ENCODE results near the gene SIGLEC12.

SIGLEC12 gene

GRCh38 chr19:51478381-51479234 is 23.0 kb downstream of the SIGLEC12 start, which contains the start of gene CEACAM18:
Gene CEACAM18, plus strand, starts transcription at chr19:51478539.
- Histone ChIP-seq H3K27me3 (ENCODE audit: insufficient read depth, low read length) (peaks cover 4% of the 10 kb centered on the region; the same call in 1 of the 2 replicates), H3K4me3 (ENCODE audit: low read depth, low read length, poor library complexity, severe bottlenecking) (no peak within 1 kb of the TSS), H2AFZ (ENCODE audit: low read length) (no peak within 1 kb of the TSS), H4K20me1 (ENCODE audit: insufficient read depth, low read length) (no peaks in the 10 kb centered on the region), H3K36me3 (ENCODE audit: insufficient read depth, low read length) (no peaks in the 10 kb centered on the region), H3K4me2 (ENCODE audit: low read length) (no peak within 1 kb of the TSS), H3K4me1 (ENCODE audit: insufficient read depth, low read length, severe bottlenecking) (no peaks in the 10 kb centered on the region), H3F3A (ENCODE audit: insufficient read depth, low read length) (no peaks in the 10 kb centered on the region), H3K9ac (ENCODE audit: low read length) (no peak within 1 kb of the TSS), H3K9me2 (ENCODE audit: low read depth, low read length) (no peaks in the 10 kb centered on the region), H3K27ac (ENCODE audit: low read depth, low read length, poor library complexity, severe bottlenecking) (no peak within 1 kb of the TSS), H3K9me3 (ENCODE audit: low read length) (no peaks in the 10 kb centered on the region), H3K79me2 (ENCODE audit: insufficient read depth, low read length) (no peaks in the 10 kb centered on the region)
- TF ChIP-seq, protein P1, sequence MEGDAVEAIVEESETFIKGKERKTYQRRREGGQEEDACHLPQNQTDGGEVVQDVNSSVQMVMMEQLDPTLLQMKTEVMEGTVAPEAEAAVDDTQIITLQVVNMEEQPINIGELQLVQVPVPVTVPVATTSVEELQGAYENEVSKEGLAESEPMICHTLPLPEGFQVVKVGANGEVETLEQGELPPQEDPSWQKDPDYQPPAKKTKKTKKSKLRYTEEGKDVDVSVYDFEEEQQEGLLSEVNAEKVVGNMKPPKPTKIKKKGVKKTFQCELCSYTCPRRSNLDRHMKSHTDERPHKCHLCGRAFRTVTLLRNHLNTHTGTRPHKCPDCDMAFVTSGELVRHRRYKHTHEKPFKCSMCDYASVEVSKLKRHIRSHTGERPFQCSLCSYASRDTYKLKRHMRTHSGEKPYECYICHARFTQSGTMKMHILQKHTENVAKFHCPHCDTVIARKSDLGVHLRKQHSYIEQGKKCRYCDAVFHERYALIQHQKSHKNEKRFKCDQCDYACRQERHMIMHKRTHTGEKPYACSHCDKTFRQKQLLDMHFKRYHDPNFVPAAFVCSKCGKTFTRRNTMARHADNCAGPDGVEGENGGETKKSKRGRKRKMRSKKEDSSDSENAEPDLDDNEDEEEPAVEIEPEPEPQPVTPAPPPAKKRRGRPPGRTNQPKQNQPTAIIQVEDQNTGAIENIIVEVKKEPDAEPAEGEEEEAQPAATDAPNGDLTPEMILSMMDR (IDR thresholded peaks at IDR 0.05; ENCODE audit: low read length), result no peak
- TF ChIP-seq EZH2 (IDR thresholded peaks at IDR 0.05; ENCODE audit: borderline replicate concordance, low read length), result no peak

GRCh38 chr19:51477344-51477743 is 24.3 kb downstream of the SIGLEC12 start:
- peaks cover 4% of the 10 kb centered on the region; the same call in 1 of the 2 replicates for H3K27me3 ChIP-seq (ENCODE audit: insufficient read depth, low read length)
- no peaks in the 10 kb centered on the region for H3K9me3 ChIP-seq (ENCODE audit: low read length)

DNA sequence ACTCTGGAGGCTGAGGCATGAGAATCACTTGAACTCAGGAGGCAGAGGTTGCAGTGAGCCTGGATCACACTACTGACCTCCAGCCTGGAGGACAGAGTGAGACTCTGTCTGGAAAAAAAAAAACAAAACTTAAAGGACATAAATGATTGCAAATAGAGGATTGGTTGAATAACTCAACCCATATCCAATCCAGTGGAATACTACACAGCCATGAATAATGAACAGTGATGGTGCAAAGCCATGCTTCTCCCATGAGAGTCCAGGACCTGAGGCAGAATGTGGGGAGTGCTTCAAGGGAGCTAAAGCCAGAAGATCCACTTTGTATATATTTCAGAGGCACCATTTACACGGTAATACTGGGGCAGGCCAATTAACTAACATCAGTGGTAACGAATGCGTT is 25.4 kb downstream of the SIGLEC12 start:
- no peaks in the 10 kb centered on the region for H3K36me3 ChIP-seq (ENCODE audit: insufficient read depth, low read length)
- no peaks in the 10 kb centered on the region for H3K4me1 ChIP-seq (ENCODE audit: insufficient read depth, low read length, severe bottlenecking)
- H3K27ac ChIP-seq (ENCODE audit: low read depth, low read length, poor library complexity, severe bottlenecking), result no peak overlapping the region
- H3K4me3 ChIP-seq (ENCODE audit: low read depth, low read length, poor library complexity, severe bottlenecking), result no peak overlapping the region
- TF ChIP-seq EZH2 (IDR thresholded peaks at IDR 0.05; ENCODE audit: borderline replicate concordance, low read length), result no peak
- TF ChIP-seq, protein P1 (IDR thresholded peaks at IDR 0.05; ENCODE audit: low read length), result no peak
- no peak overlapping the region for H3K9ac ChIP-seq (ENCODE audit: low read length)
- no peaks in the 10 kb centered on the region for H4K20me1 ChIP-seq (ENCODE audit: insufficient read depth, low read length)
- H3K9me2 ChIP-seq (ENCODE audit: low read depth, low read length), result no peaks in the 10 kb centered on the region
- no peak overlapping the region for H2AFZ ChIP-seq (ENCODE audit: low read length)
- H3K4me2 ChIP-seq (ENCODE audit: low read length), result no peak overlapping the region
- H3K79me2 ChIP-seq (ENCODE audit: insufficient read depth, low read length), result no peaks in the 10 kb centered on the region
- no peaks in the 10 kb centered on the region for H3F3A ChIP-seq (ENCODE audit: insufficient read depth, low read length)
- peaks cover 4% of the 10 kb centered on the region; the same call in 1 of the 2 replicates for H3K27me3 ChIP-seq (ENCODE audit: insufficient read depth, low read length)
- no peaks in the 10 kb centered on the region for H3K9me3 ChIP-seq (ENCODE audit: low read length)

More at GRCh38 chr19:51477344-51477743, 24.3 kb downstream of the SIGLEC12 start:
- no peaks in the 10 kb centered on the region for H4K20me1 ChIP-seq (ENCODE audit: insufficient read depth, low read length)
- H3K9ac ChIP-seq (ENCODE audit: low read length), result no peak overlapping the region
- TF ChIP-seq EZH2 (IDR thresholded peaks at IDR 0.05; ENCODE audit: borderline replicate concordance, low read length), result no peak
- TF ChIP-seq, protein P1 (IDR thresholded peaks at IDR 0.05; ENCODE audit: low read length), result no peak
- H3K4me3 ChIP-seq (ENCODE audit: low read depth, low read length, poor library complexity, severe bottlenecking), result no peak overlapping the region
- no peak overlapping the region for H3K4me2 ChIP-seq (ENCODE audit: low read length)
- no peaks in the 10 kb centered on the region for H3K36me3 ChIP-seq (ENCODE audit: insufficient read depth, low read length)
- H3K9me2 ChIP-seq (ENCODE audit: low read depth, low read length), result no peaks in the 10 kb centered on the region
- H2AFZ ChIP-seq (ENCODE audit: low read length), result no peak overlapping the region
- no peaks in the 10 kb centered on the region for H3K4me1 ChIP-seq (ENCODE audit: insufficient read depth, low read length, severe bottlenecking)
- H3K27ac ChIP-seq (ENCODE audit: low read depth, low read length, poor library complexity, severe bottlenecking), result no peak overlapping the region
- H3F3A ChIP-seq (ENCODE audit: insufficient read depth, low read length), result no peaks in the 10 kb centered on the region
- no peaks in the 10 kb centered on the region for H3K79me2 ChIP-seq (ENCODE audit: insufficient read depth, low read length)
